Stimulated activated naive CD8-positive, alpha-beta T cell treated with anti-CD3 and anti-CD28 coated beads, Interleukin-15, Interleukin-2, amounts not matched to agents 100 U/mL and 50 U/mL, for 24 hours (primary cell): ENCODE data around the gene LRRC25.
A peak's percentile ranks its signal among the peaks of the same experiment; 100 is the strongest.
"Not testable (repeated sequence)": the region's sequence is repeated elsewhere in the genome, so short reads cannot be mapped to it uniquely, and the experiment has no call there.

Experiments used
- ATAC-seq: fragments of 150-1000 bp; cut with Tn5 transposase; one replicate; pipeline ENCODE4 v1.10.0; 2021
- DNase-seq: peaks from one replicate; pipeline ENCODE4 v3.0.0; 2021

Gene LRRC25

DNA sequence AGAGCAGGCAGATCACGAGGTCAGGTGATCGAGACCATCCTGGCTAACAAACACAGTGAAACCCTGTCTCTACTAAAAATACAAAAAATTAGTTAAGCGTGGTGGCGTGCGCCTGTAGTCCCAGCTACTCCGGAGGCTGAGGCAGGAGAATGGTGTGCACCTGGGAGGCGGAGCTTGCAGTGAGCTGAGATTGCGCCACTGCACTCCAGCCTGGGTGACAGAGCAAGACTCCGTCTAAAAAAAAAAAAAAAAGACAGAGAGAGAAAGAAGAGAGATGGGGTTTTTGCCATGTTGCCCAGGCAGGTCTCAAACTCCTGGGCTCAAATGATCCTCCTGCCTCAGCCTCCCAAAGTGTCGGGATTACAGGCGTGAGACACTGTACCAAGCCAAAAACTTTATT lies 8.3 kb upstream of the LRRC25 start:
- not testable (repeated sequence) for ATAC-seq, DNase-seq

- ATAC-seq, DNase-seq: not testable (repeated sequence)
Observed at GRCh38 chr19:18402455-18403248, 5.2 kb upstream of the LRRC25 start.

DNA sequence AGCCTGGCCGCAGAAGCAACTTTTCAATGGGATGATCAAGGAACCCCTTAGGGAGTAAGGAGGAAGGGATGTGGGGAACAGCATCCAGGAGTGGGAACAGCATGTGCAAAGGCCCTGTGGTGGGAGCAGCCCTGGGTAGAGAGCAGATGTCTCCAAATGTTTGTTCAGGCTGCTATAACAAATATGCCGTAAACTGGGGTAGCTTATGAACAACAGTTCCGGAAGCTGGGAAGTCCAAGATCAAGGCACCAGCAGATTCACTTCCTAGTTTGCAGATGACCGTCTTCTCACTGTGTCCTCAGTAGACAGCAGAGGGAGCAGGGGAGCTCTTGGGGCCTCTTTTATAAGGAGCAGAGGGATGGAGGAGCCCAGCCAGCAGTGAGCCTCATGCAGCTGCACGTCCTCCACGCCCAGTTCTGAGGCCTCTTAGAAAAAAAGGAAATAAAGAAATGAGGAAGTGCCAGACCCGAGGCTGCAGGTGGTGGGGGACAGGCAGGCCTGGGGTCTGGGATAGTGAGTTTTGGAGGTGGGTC lies 4.2 kb upstream of the LRRC25 start:
- no peak for DNase-seq

DNA sequence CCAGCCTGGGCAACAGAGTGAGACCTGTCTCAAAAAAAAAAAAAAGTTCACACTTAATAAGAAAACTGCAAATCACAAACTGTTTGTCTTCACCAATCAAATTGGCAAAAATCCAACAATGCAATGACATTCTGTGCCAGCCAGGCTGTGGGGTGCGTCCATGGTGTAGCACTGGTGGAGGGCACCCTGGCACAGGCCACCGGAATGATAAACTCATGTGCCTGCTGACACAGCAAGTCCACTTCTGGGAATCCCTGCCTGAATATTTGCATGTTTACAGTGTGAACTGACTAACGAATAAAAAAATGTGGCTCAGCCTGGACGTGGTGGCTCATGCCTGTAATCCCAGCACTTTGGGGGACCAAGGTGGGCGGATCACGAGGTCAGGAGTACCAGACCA lies 1.6 kb upstream of the LRRC25 start:
- DNase-seq (no peak), ATAC-seq (no peak)

More for the DNA sequence above, 4.2 kb upstream of the LRRC25 start:
- no peak for ATAC-seq

- DNase-seq (no peak), ATAC-seq (no peak)
Observed at GRCh38 chr19:18396471-18397241, 766 bp downstream of the LRRC25 start.

GRCh38 chr19:18393836-18394235 lies 3.6 kb downstream of the LRRC25 start:
- DNase-seq (no peak), ATAC-seq (no peak)

DNA sequence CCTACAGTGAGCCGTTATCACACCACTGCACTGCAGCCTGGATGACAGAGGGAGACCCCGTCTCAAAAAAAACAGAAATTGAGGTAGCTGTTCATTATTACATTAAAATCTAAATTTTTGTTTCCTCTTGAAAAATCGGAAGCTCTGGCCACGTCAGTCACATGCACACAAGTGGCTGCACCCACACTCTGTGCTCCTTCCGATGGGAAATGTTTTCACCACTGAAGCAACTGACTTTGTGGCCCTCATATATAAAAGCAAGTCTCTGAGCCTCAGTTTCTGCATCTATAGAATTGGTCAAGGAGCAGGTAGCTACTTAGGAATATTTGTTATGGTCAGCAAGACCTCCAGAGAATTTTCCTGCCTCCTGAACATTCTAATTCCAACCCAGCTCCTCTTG lies 4.5 kb downstream of the LRRC25 start:
- ATAC-seq = no peak
- no peak for DNase-seq

GRCh38 chr19:18392417-18392816 lies 5.0 kb downstream of the LRRC25 start:
- no peak for ATAC-seq
- no peak for DNase-seq

DNA sequence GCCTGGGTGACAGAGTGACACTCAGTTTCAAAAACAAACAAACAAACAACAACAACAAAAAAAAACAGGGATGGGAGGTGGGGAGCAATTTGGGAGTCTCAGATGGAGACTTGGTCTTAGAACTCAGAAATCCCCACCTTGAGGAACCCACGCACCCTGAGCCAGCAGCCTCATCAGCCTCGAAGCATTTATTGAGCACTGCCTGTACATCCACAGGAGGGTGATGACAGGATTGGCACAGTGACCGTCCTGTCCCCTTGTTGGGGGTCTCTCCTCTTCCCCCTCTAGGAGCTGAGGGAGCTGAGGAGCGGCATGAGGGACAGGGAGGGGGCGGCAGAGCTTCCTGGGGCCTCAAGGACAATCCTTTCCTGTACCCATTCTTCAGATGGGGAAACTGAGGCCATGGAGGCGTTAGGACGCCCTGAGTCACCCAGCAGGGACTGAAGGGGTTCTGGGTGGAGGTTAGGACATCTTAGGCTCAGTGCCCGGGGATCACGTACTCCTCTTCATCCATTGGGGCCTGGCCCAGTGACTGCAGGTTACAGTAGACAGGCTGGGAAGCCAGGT lies 5.8 kb downstream of the LRRC25 start:
- DNase-seq = no peak
- no peak for ATAC-seq

- ATAC-seq = no peak
Observed at GRCh38 chr19:18390065-18390907, 7.1 kb downstream of the LRRC25 start.

DNA sequence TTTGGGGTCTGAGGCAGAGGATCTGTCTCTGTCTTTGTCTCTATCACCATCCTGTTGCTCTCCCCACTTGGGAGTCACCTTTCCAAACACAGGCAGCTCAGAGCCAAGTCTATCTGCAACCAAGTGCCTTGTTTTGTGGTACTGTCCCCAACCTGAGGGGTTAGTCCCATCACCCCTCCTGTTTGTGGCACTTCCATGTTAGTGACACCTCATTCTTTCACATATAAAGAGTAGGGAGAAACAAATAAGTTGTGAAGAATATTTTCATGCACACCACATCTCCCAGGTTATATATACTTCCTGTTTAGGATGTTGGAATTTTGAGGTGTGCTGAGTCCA lies 7.7 kb downstream of the LRRC25 start:
- no peak for ATAC-seq
- DNase-seq = no peak

More at GRCh38 chr19:18390065-18390907, 7.1 kb downstream of the LRRC25 start:
- DNase-seq = no peak

DNA sequence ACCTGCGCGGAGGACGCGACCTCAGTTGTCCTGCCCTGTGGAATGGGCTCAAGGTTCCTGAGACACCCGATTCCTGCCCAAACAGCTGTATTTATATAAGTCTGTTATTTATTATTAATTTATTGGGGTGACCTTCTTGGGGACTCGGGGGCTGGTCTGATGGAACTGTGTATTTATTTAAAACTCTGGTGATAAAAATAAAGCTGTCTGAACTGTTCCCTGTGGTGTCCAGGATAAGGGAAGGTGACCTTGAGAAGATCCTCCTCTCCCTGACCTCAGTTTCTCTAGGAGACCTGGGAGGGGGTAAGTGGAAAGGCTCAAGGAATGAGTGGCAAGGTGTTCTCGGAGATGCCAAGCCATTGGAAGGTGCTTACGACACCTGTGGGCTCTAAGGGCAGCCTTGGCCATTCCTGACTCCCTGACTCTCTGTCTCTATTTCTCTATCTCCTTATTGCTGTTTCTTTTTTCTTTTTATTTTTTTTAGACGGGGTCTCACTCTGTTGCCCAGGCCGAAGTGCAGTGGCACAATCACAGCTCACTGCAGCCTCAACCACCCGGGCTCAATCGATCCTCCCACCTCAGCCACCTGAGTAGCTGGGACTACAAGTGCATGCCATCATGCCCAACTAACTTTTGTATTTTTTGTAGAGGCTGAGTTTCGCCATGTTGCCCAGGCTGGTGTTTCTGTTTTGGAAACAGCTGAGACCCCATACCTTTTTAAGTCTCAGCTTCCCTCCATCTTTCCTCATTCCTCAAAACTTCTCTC lies 8.3 kb downstream of the LRRC25 start:
- no peak for ATAC-seq
- DNase-seq = no peak

GRCh38 chr19:18388100-18388959 lies 9.1 kb downstream of the LRRC25 start:
- ATAC-seq (peak; percentile 84), DNase-seq (peak; percentile 87)

GRCh38 chr19:18386543-18387271 lies 10.7 kb downstream of the LRRC25 start:
- ATAC-seq = no peak
- no peak for DNase-seq

GRCh38 chr19:18385675-18386542 lies 11.5 kb downstream of the LRRC25 start, which contains the start of gene GDF15:
GDF15 (plus strand) TSS chr19:18386158; CDS start chr19:18386190, 32 bp downstream.
- DNase-seq (peak; percentile 64), ATAC-seq (no peak)

GRCh38 chr19:18385359-18385674 lies 12.1 kb downstream of the LRRC25 start:
- no peak for ATAC-seq
- DNase-seq = no peak

GRCh38 chr19:18384775-18385174 lies 12.6 kb downstream of the LRRC25 start:
- no peak for DNase-seq
- ATAC-seq = no peak

- not testable (repeated sequence) for DNase-seq, ATAC-seq
Observed at GRCh38 chr19:18383622-18384021, 13.8 kb downstream of the LRRC25 start.

DNA sequence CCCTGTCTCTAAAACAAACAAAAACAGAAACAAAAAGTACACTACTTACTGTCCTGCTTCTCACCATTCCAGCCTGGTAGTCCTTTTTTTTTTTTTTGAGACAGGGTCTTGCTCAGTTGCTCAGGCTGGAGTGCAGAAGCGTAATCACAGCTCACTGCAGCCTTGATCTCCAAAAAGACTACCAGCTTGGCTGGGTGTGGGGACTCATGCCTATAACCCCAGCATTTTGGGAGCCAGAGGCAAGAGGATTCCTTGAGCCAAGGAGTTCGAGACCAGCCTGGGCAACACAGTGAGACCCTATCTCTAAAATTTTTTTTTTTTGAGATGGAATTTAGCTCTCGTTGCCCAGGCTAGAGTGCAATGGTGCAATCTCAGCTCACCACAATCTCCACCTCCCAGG lies 16.6 kb downstream of the LRRC25 start:
- ATAC-seq (no peak), DNase-seq (no peak)
